OCI-LY1 (cell line): Measurements from ENCODE around the gene VEGFA.

Experiments used
- EZH2 ChIP-seq: fragments of 200-600 bp; sonication (generic), shearing (Covaris generic); IDR thresholded peaks from 2 replicates; pipeline ENCODE4 v1.8.0; 2017; ENCODE audit warnings: borderline replicate concordance, mixed run types, mild to moderate bottlenecking, antibody characterized with exemption, low read length, moderate library complexity, mixed read lengths
- TF ChIP-seq, protein P1 (sequence below): fragments of 200-600 bp; sonication (generic), shearing (Covaris generic); IDR thresholded peaks from 2 replicates; pipeline ENCODE4 v1.5.1; 2017; ENCODE audit warnings: mild to moderate bottlenecking, antibody characterized with exemption, low read length, moderate library complexity, mixed read lengths

DNA sequence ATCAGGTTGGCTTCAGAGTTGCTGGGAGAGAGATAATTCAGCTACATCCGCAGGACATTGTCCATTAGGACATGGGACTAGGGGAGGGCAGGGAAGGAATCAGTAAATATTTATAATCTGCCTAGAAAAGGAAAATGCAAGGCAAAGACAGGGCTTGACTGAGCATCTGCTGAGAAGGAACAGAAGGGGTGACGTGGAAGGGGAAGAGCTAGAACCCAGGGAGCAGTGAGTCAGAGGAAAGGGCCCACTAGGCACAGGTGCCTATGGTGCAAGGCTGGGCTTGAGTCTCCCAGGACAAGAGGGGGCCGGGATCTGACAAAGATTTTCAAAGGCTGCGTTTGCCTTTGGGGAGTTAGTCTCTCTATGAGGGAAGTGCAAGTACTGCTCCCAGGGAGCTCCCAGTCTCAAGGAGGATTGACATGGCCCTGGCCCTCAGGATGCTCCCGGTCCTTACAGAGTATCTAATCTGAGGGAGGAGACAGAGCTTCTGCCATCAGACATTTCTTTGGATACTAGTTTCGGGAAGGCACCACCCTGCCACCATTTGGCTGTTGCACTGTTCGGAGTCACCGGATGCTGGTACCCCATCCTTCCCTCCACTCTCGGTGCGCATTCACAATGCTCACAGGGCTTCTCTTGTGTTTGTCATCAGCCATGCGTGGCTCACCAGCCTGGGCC lies 21.9 kb downstream of the VEGFA start:
- TF ChIP-seq, protein P1, sequence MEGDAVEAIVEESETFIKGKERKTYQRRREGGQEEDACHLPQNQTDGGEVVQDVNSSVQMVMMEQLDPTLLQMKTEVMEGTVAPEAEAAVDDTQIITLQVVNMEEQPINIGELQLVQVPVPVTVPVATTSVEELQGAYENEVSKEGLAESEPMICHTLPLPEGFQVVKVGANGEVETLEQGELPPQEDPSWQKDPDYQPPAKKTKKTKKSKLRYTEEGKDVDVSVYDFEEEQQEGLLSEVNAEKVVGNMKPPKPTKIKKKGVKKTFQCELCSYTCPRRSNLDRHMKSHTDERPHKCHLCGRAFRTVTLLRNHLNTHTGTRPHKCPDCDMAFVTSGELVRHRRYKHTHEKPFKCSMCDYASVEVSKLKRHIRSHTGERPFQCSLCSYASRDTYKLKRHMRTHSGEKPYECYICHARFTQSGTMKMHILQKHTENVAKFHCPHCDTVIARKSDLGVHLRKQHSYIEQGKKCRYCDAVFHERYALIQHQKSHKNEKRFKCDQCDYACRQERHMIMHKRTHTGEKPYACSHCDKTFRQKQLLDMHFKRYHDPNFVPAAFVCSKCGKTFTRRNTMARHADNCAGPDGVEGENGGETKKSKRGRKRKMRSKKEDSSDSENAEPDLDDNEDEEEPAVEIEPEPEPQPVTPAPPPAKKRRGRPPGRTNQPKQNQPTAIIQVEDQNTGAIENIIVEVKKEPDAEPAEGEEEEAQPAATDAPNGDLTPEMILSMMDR: no peak
- TF ChIP-seq EZH2: no peak
